Measurements from ENCODE around the gene EMX2.

Gene EMX2

DNA sequence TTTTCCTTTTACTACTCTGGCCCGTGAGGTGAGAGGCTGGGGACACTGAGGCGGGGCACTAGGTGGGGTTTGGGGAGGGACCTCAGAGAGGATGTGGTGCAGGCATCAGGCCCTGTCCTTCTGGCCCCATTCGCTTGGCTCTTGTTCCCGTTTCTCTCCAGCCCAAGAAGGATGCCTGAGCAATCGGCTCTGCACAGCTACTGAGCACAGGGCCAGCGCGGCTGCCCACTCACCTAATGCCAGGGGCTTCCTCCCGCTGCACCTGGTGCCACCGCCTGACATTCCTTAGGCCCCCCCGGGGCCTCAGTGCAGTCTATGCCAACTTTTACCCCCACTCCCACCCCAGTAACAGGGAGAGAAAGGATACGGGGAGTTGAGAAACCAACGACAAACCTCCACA, 12.5 kb downstream of the EMX2 start:
- no peak for TF ChIP-seq CTCF (IDR thresholded peaks at IDR 0.05; ENCODE audit: insufficient read depth, low read length, poor library complexity, severe bottlenecking)
- no peak for TF ChIP-seq EZH2phosphoT487 (conservative IDR thresholded peaks at IDR 0.05; ENCODE audit: low read length)
- no peak overlapping the region for H3K27ac ChIP-seq (ENCODE audit: low read depth, low read length)

DNA sequence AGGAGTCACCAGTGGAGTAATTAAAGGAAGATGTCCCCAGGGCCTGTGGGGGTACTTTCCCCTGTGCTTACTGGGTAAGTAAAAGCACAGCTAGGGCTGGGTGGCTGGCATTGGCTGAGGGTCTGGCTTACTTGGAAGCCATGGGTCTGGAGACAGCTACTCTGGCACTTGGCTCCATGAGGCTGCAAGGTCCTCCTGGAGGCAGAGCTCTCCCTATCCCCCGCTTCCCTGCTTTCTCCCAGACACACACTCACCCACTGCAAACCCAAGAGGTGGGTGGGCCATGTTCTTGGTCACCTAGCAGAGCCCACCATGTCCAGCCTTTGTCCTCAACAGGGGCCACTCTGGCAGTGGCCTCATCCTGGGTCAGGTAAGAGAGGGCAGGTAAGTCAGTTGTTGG, 13.3 kb downstream of the EMX2 start:
- no peaks in the 10 kb centered on the region for H3K36me3 ChIP-seq (ENCODE audit: low read length)
- H3K9me2 ChIP-seq (replicated peaks; ENCODE audit: insufficient read depth, low read length): no peaks in the 10 kb centered on the region
- H3K9me3 ChIP-seq (ENCODE audit: insufficient read depth, low read length): no peaks in the 10 kb centered on the region
- H3K9ac ChIP-seq (ENCODE audit: low read length): no peak overlapping the region
- no peaks in the 10 kb centered on the region for H4K20me1 ChIP-seq (ENCODE audit: low read depth, low read length)
- no peaks in the 10 kb centered on the region for H3K79me2 ChIP-seq (ENCODE audit: insufficient read depth, low read length)
- H2AFZ ChIP-seq (ENCODE audit: low read depth, low read length, severe bottlenecking): no peak overlapping the region
- H3F3A ChIP-seq (ENCODE audit: insufficient read depth): no peaks in the 10 kb centered on the region
- no peak overlapping the region for H3K4me3 ChIP-seq (ENCODE audit: insufficient read depth, low read length, poor library complexity, severe bottlenecking)
- no peaks in the 10 kb centered on the region for H3K27me3 ChIP-seq (ENCODE audit: low read length)
- no peak for TF ChIP-seq EZH2phosphoT487 (conservative IDR thresholded peaks at IDR 0.05; ENCODE audit: low read length)
- no peak for TF ChIP-seq CTCF (IDR thresholded peaks at IDR 0.05; ENCODE audit: insufficient read depth, low read length, poor library complexity, severe bottlenecking)
- no peak overlapping the region for H3K4me2 ChIP-seq (ENCODE audit: low read depth, low read length, poor library complexity, severe bottlenecking)
- H3K27ac ChIP-seq (ENCODE audit: low read depth, low read length): no peak overlapping the region

More for the DNA sequence above, 12.5 kb downstream of the EMX2 start:
- Histone ChIP-seq H3K9me3 (ENCODE audit: insufficient read depth, low read length) (no peaks in the 10 kb centered on the region), H4K20me1 (ENCODE audit: low read depth, low read length) (no peaks in the 10 kb centered on the region), H3F3A (ENCODE audit: insufficient read depth) (no peaks in the 10 kb centered on the region), H3K27me3 (ENCODE audit: low read length) (no peaks in the 10 kb centered on the region), H3K9ac (ENCODE audit: low read length) (no peak overlapping the region), H3K36me3 (ENCODE audit: low read length) (no peaks in the 10 kb centered on the region), H3K9me2 (replicated peaks; ENCODE audit: insufficient read depth, low read length) (no peaks in the 10 kb centered on the region), H3K79me2 (ENCODE audit: insufficient read depth, low read length) (no peaks in the 10 kb centered on the region), H2AFZ (ENCODE audit: low read depth, low read length, severe bottlenecking) (no peak overlapping the region), H3K4me2 (ENCODE audit: low read depth, low read length, poor library complexity, severe bottlenecking) (no peak overlapping the region), H3K4me3 (ENCODE audit: insufficient read depth, low read length, poor library complexity, severe bottlenecking) (no peak overlapping the region)

GRCh38 chr10:117556356-117556755, 13.8 kb downstream of the EMX2 start:
- no peak overlapping the region for H3K27ac ChIP-seq (ENCODE audit: low read depth, low read length)
- no peak overlapping the region for H3K4me3 ChIP-seq (ENCODE audit: insufficient read depth, low read length, poor library complexity, severe bottlenecking)
- no peaks in the 10 kb centered on the region for H3K9me3 ChIP-seq (ENCODE audit: insufficient read depth, low read length)
- no peak overlapping the region for H3K4me2 ChIP-seq (ENCODE audit: low read depth, low read length, poor library complexity, severe bottlenecking)
- H3K9ac ChIP-seq (ENCODE audit: low read length): no peak overlapping the region
- no peaks in the 10 kb centered on the region for H3K9me2 ChIP-seq (replicated peaks; ENCODE audit: insufficient read depth, low read length)
- no peak for TF ChIP-seq CTCF (IDR thresholded peaks at IDR 0.05; ENCODE audit: insufficient read depth, low read length, poor library complexity, severe bottlenecking)
- TF ChIP-seq EZH2phosphoT487 (conservative IDR thresholded peaks at IDR 0.05; ENCODE audit: low read length): no peak
- no peaks in the 10 kb centered on the region for H3K79me2 ChIP-seq (ENCODE audit: insufficient read depth, low read length)
- H3K27me3 ChIP-seq (ENCODE audit: low read length): no peaks in the 10 kb centered on the region
- H4K20me1 ChIP-seq (ENCODE audit: low read depth, low read length): no peaks in the 10 kb centered on the region
- H3F3A ChIP-seq (ENCODE audit: insufficient read depth): no peaks in the 10 kb centered on the region
- no peaks in the 10 kb centered on the region for H3K36me3 ChIP-seq (ENCODE audit: low read length)
- no peak overlapping the region for H2AFZ ChIP-seq (ENCODE audit: low read depth, low read length, severe bottlenecking)
